BE2C (cell line): ENCODE results near the gene DUSP8.
A peak's percentile ranks its signal among the peaks of the same experiment; 100 is the strongest.

Experiments
- DNase-seq: peaks from one replicate; pipeline ENCODE4 v3.0.0-alpha.2; 2020
- H3K27me3 ChIP-seq: fragments of 250-450 bp; sonication (Bioruptor Pico); 2 replicates; pipeline ENCODE4 v1.5.1; 2020; ENCODE audit warnings: mild to moderate bottlenecking
- H3K36me3 ChIP-seq: fragments of 250-450 bp; sonication (Bioruptor Pico); 2 replicates; pipeline ENCODE4 v1.5.1; 2020; ENCODE audit warnings: mild to moderate bottlenecking
- H3K4me1 ChIP-seq: fragments of 250-450 bp; sonication (Bioruptor Pico); 2 replicates; pipeline ENCODE4 v1.5.1; 2020
- H3K4me3 ChIP-seq: 2 replicates; pipeline ENCODE4 v1.5.1; 2011; ENCODE audit warnings: low read depth, low read length
- H3K9me3 ChIP-seq: fragments of 250-450 bp; sonication (Bioruptor Pico); 2 replicates; pipeline ENCODE4 v1.5.1; 2020
- CTCF ChIP-seq: IDR thresholded peaks from 2 replicates; pipeline ENCODE4 v1.5.1; 2012; ENCODE audit warnings: mild to moderate bottlenecking, low read depth, low read length

The DUSP8 gene

GRCh38 chr11:1570531-1570895 is 1.6 kb downstream of the DUSP8 start:
- Histone ChIP-seq H3K27me3 (peaks cover 27% of the 10 kb centered on the region), H3K36me3 (no peaks in the 10 kb centered on the region), H3K4me3 (peak overlapping the region; percentile 59; the same call in 1 of the 2 replicates), H3K9me3 (no peaks in the 10 kb centered on the region), H3K4me1 (peaks cover 3% of the 10 kb centered on the region; the same call in 1 of the 2 replicates)
- TF ChIP-seq CTCF, result no peak
- no peak for DNase-seq

GRCh38 chr11:1570001-1570453 is 2.0 kb downstream of the DUSP8 start:
- Histone ChIP-seq H3K4me1 (peaks cover 3% of the 10 kb centered on the region; the same call in 1 of the 2 replicates), H3K9me3 (no peaks in the 10 kb centered on the region), H3K4me3 (no peak overlapping the region), H3K36me3 (no peaks in the 10 kb centered on the region), H3K27me3 (peaks cover 27% of the 10 kb centered on the region)
- no peak for TF ChIP-seq CTCF
- DNase-seq, result no peak

- Histone ChIP-seq H3K9me3 (no peaks in the 10 kb centered on the region), H3K4me1 (peaks cover 7% of the 10 kb centered on the region), H3K36me3 (no peaks in the 10 kb centered on the region), H3K4me3 (no peak overlapping the region), H3K27me3 (peaks cover 21% of the 10 kb centered on the region)
- no peak for DNase-seq
- TF ChIP-seq CTCF, result no peak
These were observed 2.8 kb downstream of the DUSP8 start for GRCh38 chr11:1569251-1569780.

GRCh38 chr11:1568441-1568911 is 3.6 kb downstream of the DUSP8 start:
- H3K4me3 ChIP-seq, result no peak overlapping the region
- no peak for DNase-seq
- H3K9me3 ChIP-seq, result no peaks in the 10 kb centered on the region
- no peaks in the 10 kb centered on the region for H3K36me3 ChIP-seq
- TF ChIP-seq CTCF, result no peak
- peaks cover 13% of the 10 kb centered on the region for H3K27me3 ChIP-seq
- peaks cover 7% of the 10 kb centered on the region for H3K4me1 ChIP-seq

- Histone ChIP-seq H3K9me3 (no peaks in the 10 kb centered on the region), H3K27me3 (peaks cover 5% of the 10 kb centered on the region), H3K36me3 (no peaks in the 10 kb centered on the region), H3K4me3 (no peak overlapping the region), H3K4me1 (peaks cover 7% of the 10 kb centered on the region)
- no peak for TF ChIP-seq CTCF
- DNase-seq, result no peak
These were observed 4.4 kb downstream of the DUSP8 start for GRCh38 chr11:1567721-1568100.

- H3K4me1 ChIP-seq, result peaks cover 7% of the 10 kb centered on the region
- H3K4me3 ChIP-seq, result no peak overlapping the region
- no peak for TF ChIP-seq CTCF
- H3K27me3 ChIP-seq, result no peaks in the 10 kb centered on the region; the same call in 1 of the 2 replicates
- no peak for DNase-seq
- no peaks in the 10 kb centered on the region for H3K36me3 ChIP-seq
- no peaks in the 10 kb centered on the region for H3K9me3 ChIP-seq
These were observed 4.9 kb downstream of the DUSP8 start for GRCh38 chr11:1567052-1567720.
